Epidermal melanocyte (primary cell): Measurements from ENCODE around the gene FLT4.

ENCODE experiments used
- DNase-seq: peaks from one replicate; pipeline ENCODE4 v3.0.0; 2011; ENCODE audit warnings: low spot score; ENCODE audit not compliant: insufficient read length

FLT4 gene

DNA sequence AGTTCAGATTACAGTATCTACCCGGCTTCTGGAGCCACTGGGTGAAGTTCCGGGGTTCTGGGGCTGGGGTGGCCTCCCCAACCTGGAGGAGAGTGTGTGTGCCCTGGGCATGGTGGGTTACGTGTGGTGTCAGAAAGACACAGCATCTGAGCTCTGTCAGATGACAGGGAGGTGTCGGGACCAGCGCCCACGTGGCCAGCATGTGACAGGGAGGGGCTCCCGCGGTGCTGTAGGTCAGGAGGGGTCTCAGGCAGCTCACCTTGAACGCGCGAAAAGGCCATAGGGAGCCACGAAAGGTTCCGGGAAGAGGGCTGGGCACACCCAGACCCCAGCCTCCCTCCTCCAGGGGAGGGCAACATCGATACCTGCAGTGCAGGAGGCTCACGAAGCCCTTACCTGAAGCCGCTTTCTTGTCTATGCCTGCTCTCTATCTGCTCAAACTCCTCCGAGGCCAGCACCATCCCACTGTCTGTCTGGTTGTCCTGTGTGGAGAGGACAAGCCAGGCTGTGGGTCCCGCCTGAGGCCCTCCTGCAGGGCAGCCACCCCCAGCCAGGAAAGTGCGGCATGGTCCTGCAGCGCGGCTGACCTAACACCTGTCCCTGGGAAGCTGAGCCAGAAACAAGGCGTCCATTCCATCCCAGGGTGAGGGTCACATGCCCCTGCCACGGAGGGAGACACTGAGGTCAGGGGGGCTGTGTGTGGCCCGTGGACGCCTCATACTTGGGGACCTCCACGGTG lies 40.7 kb downstream of the FLT4 start:
- no peak for DNase-seq

DNA sequence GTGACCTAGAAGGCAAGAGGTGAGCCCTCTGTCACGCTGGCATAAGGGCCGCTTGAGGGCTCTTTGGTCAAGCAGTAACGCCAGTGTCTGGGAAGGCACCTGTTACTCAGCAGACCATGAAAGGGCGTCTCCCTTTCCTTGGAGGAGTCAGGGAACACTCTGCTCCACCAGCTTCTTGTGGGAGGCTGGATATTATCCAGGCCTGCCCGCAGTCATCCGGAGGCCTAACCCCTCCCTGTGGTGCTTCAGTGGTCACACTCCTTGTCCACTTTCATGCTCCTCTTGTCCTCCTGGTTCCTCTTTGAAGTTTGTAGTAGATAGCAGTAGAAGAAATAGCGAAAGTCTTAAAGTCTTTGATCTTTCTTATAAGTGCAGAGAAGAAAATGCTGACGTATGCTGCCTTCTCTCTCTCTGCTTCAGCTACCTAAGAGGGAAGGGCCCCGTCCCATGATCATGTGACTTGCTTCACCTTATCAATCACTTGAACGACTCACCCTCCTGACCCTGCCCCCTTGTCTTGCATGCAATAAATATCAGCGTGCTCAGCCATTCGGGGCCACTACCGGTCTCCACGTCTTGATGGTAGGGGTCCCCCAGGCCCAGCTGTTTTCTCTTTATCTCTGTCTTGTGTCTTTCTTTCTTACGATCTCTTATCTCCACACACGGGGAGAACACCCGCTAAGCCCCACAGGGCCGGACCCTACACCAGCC lies 41.4 kb downstream of the FLT4 start:
- DNase-seq: no peak

GRCh38 chr5:180606215-180606785 lies 43.1 kb downstream of the FLT4 start:
- DNase-seq: peak; percentile 5

- peak; percentile 48 for DNase-seq
Observed at GRCh38 chr5:180605554-180606214, 43.7 kb downstream of the FLT4 start.

DNA sequence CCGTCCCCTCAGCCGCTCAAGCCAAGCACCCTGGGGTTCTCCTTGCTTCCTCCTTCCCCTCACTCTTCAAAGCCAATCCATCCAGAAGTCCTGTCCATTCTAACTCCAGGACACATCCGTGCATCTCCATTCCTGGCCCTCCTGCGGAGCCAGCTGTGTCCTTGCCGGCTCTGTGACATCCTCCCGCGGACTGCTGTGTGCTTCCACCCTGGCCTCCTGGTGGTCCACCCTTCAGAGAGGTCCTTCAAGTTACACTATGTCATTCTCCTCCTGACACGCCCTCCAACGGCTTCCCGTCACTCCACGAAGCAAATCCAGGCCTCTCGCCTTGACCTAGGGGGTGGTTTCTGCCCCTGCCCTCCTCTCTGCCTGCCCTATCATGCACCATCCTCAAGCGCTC lies 45.1 kb downstream of the FLT4 start:
- peak; percentile 16 for DNase-seq

- DNase-seq: peak; percentile 9
Observed at GRCh38 chr5:180603076-180603594, 46.3 kb downstream of the FLT4 start.

- peak; percentile 15 for DNase-seq
Observed at GRCh38 chr5:180602481-180603075, 46.8 kb downstream of the FLT4 start.

GRCh38 chr5:180601591-180602480 lies 47.6 kb downstream of the FLT4 start:
- DNase-seq: peak; percentile 4

DNA sequence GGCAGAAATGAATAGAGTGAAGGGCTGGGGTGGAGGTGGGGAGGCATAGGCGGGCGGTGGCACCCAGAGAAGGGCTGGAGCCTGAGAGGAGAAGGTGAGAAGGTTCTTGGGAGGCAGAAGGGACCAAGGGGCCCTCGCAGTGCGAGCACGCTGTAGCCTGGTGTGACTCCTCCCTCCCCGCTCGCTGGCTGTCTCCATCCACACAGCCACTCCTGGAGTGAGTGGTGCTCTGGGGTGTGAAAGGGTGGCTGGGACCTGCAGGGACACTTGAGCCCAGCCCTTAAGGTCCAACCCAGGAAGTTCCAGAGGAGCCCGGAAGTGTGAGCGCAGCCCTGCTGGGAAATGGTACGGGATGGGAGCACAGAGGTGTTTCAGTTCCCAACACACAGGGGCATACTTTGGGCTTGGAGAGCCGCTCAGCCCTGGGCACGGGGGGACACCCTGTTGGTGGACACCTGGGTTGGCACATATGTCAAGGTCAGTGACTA lies 48.8 kb downstream of the FLT4 start:
- DNase-seq: peak; percentile 11

- no peak for DNase-seq
Observed at GRCh38 chr5:180599981-180600553, 49.3 kb downstream of the FLT4 start.

- no peak for DNase-seq
Observed at GRCh38 chr5:180599590-180599914, 49.8 kb downstream of the FLT4 start.

DNA sequence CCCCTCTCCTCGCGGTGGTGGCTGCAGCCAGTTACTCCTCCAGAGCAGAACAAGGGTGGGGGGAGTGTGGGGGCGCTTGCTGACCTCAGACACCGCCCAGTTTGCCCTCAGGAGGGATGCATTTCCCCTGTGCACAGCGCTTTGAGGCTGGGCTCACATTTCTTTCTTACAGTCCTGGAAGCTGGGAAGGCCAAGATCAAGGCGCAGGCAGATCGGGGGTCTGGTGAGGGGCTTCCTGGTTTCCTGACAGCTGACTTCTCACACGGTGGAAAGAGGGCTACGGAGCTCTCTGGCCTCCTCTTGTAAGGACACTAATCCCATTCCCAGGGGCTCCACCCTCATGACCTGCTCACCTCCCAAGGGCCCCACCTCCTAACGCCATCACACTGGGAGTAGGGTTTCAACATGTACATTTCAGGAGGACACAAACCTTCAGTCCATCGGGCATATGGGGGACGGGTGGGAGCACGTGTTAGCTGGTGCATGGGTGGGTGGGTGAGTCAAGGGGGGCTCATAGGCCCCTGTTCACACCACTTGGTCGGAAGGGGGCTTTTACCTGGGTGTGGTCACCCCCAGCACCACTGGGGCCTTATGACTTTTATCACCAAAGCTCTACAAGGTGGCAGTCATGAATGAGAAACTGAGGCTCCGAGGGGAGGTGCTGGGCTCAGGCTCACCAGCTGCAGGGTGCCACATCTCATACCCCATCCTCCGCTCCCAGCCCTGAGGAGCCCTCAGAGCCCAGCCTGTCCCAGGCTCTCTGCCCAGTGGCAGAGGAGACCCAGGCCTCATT lies 50.4 kb downstream of the FLT4 start:
- no peak for DNase-seq

- no peak for DNase-seq
Observed at GRCh38 chr5:180598316-180598701, 51.1 kb downstream of the FLT4 start.

DNA sequence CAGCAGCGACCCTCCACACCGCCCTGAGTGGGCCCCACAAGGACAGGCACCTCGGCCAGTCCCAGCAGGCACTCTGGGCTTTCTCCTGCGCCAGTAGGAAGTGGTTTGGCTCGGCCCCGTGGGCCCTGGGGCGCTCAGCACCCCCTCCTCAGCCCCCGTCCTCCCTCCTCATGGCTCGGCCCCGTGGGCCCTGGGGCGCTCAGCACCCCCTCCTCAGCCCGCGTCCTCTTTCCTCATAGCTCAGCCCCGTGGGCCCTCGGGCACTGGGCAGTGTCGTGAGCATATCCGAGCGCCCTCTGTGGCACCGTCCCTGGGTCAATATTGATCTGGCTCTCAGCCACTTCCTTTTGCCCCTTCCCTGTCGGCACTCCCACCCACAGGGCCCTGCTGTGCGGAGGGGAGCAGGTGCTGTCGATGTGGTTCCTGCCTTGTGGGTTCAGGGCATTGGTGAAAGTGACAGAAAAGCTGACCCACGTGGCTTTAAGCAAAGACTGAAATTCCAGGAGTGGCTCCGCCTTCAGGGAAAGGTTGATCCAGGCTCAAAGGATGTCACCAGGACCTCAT lies 52.6 kb downstream of the FLT4 start:
- DNase-seq: no peak

GRCh38 chr5:180596115-180596667 lies 53.2 kb downstream of the FLT4 start:
- DNase-seq: no peak

GRCh38 chr5:180595381-180596114 lies 53.9 kb downstream of the FLT4 start:
- DNase-seq: no peak

DNA sequence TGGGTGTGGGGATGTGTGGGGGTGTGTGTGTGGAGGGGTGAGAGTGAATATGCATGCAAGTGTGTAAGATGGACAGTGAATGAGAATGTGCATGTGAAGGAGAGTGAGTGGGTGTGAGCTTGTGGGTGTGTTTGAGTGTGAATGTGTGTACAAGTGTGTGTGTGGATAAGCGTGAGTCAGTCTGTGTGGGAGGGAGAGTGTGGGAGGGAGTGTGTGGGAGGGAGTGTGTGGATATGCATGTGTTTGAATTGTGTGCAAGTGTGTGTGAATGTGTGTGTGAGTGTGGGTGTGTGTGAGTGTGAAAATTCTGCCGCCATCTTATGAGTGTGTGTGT lies 54.4 kb downstream of the FLT4 start:
- DNase-seq: no peak
